ENCODE data around the gene PADI2.

The PADI2 gene

GRCh38 chr1:17080085-17080759 lies 39.0 kb downstream of the PADI2 start:
- DNase-seq = no peak

- DNase-seq = no peak
These were observed 40.0 kb downstream of the PADI2 start for GRCh38 chr1:17078991-17079868.

DNA sequence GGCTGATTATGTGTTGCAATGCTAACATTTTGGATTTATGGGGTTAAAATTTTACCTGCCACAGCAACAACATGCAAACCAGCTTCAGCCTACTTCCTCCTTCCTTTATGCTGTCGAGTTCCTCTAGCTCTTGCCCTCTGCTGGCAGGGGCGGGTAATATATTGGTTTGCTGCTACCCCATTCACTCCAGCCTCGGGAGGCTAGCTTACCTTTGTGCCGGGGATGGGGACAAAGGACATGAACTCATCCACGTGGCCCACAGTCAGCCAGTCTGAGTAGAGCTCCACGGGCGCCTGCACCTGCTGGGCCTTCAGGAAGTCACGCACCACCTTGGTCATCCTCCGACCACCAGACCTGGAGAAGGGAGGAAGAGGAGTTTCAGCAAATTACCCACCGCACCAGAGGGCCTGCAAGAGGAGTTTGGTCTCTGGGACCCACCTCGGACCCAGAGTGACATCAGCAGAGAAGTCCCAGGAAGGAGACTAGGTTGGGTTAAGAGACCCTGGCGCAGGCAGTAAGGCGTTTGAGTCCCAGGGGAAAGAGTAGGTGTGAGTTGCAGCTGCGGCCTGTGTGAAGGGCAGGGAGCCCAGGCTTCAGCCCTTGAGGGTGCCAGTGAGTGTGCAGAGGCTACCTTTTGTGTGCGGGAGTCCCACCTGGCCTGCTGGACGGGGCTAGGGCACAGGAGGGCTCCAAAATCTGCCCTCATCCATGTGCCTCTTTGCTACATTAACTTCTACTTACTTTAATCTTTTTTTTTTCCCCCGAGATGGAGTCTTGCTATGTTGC lies 43.6 kb downstream of the PADI2 start:
- DNase-seq = peak; percentile 11

GRCh38 chr1:17071794-17072193 lies 47.5 kb downstream of the PADI2 start:
- no peak for DNase-seq

DNA sequence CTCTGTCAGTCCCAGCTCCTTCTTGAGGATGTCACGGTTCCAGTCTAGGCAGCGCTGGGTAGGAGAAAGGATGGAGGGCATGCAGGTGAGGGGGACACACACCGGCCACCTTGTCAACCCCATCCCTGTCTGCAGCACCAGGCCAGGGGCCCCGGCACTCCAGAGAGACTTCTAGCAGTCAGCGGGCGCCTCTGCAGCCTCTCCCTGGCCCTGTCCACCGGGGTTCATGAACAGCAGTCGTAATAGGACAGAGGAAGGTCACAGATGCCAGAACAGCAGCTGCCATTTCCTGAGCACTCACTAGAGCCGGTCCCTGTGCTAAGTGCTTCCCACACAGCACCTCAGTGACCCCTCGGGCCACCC lies 49.1 kb downstream of the PADI2 start:
- no peak for DNase-seq

DNA sequence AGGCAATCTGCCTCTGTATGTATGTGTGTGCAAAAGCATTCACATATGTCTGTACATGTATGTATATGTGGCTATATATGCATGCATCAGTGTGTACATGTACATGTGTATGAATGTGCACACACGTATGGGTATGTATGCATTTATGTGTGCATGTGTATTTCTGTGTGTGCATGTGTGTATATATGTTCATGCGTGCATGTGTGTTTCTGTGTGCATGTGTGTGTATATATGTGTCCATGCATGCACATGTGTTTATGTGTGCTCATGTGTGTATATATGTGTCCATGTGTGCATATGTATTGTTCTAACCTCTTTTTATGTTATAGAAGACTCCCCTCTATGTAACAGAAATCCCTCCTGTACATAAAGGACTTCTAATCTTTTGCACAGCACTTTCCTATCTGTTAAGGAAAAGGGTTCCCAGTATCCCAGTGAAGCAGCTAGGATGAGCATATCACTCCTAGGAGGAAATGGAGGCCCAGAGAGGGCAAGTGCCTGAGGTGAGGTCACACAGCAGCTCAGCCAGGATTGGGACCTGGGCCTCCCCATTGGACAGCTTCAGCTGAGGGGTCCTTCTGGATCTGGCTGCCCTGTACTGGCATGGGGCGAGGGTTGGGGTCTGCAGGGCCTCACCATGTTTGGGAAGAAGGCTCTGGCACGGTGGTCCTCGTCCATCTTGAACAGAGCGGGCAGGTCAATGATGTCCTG lies 49.6 kb downstream of the PADI2 start:
- no peak for DNase-seq

- no peak for DNase-seq
These were observed 50.5 kb downstream of the PADI2 start for GRCh38 chr1:17068789-17069188.

DNA sequence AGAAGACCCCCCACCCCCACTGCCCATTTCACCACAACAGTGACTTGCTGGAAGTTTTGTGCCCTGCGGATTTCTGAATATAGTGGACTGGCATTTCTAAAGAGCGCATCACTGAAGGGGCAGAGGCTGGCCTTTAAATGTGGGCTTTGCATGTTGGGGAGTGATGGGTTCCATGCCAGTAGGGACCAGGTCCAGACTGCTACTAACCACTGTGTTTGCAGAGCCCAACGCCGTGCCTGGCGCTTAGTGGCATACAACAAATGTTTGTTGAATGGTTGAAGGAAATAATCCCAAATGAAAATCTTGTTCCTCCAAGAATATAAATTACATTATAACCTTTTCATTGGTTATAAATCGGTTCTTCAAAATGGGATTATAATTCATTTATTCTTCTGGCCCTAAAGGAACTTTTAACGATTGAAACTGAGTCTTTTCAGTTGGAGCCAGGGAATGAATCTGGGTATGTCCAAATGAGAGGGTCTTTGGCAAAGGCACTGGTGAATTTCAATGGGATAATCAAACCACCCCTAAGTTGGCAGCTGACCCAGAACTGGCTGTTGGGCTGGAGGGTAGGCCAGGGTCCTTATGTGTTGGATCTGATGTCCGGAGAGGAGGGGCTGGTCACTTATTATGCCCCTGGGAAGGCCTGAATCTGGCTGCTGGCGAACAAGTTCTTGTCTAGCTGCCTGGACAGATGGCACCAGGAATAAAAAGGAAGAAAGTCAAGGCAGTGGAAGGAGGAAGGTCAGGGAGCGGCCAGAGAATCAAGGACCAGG lies 51.6 kb downstream of the PADI2 start:
- DNase-seq = no peak

DNA sequence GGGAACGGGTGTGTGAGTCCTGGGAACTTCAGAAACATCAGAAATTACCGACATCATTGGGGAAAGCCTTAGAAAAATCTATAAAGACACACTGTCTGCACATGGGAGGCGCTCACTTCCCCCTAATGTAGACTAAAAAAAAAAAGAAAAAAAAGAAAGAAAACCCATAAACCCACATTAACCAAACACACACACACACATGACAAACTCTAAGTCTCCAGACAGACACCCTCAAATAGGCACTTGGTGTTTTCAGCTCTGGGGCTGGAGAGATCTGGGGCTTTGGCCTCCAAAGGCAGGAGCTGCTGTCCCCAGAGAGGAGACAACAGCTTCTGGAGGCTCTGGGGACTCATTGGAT lies 52.2 kb downstream of the PADI2 start:
- DNase-seq = no peak

- no peak for DNase-seq
These were observed 52.7 kb downstream of the PADI2 start for GRCh38 chr1:17066361-17067068.

- DNase-seq = no peak
These were observed 53.6 kb downstream of the PADI2 start for GRCh38 chr1:17065666-17066065.

DNA sequence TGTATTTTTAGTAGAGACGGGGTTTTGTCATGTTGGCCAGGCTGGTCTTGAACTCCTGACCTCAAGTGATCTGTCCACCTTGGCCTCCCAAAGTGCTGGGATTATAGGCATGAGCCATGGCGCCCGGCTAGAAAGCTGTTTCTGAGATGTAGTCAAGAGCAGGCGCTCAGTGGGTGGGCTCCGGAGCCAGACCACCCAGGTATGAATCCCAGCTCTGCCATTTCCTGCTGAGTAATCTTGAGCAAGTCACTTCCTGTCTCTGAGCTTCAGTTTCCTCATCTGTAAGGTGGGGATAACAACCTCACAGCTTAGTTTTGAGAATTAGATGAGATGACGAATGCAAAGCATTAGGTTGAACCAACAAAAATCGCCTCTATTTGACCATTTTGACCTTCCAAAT lies 56.5 kb downstream of the PADI2 start:
- DNase-seq = peak; percentile 56

GRCh38 chr1:17061892-17062291 lies 57.4 kb downstream of the PADI2 start:
- no peak for DNase-seq

DNA sequence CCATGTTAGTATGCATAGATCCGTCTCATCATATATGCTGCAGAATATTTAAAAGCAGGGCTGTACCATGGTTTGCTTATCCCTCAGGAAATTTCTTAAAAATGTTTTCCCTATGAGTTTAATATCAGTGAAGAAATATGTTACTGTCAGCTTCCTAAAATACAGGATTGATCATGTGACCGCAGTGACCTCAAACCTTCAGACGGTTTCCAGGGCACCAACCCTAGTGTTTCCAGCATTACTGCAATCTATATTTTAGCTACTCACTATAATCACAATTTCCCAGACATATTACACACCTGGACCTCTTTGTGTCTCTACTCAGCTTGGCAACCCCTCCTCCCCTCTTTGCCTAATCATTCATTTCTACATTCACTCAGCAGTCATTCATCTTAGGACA lies 57.8 kb downstream of the PADI2 start:
- no peak for DNase-seq

- no peak for DNase-seq
These were observed 58.9 kb downstream of the PADI2 start for GRCh38 chr1:17060306-17060749.

DNA sequence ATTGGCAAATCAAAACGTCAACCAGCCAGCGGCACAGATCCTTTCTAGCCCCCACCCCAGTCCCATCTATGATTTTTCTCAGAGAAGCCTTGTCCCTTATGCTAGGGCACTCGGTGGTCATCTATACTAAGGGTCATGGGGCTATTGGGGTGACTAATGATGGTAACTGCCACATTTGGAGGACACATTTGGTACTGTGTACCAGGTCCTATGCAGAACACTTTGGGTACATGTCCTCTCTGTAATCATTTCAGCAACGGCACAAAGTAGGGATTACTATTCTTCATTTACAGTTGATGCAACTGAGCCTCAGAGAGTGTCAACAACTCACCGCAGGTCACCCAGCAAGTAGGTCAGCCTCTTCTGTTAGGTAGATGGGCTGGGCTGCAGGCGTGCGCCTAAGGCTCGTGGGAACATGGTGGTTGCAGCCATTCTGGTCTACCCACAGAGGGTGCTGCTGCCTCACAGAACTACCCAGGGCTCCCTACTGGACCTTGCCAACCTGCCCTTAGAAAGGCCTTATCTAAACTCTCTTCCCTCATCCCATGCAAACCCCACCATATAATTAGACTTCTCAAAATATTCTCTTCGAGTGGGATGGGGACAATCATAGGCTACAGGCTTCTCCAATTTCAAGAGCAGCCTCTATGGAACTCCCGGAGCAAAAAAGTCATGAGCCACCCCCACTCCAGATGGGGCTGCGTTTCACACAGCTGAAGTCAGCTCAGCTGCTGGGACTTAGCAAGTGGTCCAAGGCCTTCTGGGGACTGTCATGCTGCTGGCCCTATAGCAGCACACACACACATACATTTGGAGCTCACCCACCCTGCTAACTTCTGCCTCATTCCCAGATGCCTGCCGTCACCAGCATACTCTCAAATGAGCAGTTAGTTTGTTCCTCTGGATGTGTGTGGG lies 59.6 kb downstream of the PADI2 start:
- peak; percentile 66 for DNase-seq

DNA sequence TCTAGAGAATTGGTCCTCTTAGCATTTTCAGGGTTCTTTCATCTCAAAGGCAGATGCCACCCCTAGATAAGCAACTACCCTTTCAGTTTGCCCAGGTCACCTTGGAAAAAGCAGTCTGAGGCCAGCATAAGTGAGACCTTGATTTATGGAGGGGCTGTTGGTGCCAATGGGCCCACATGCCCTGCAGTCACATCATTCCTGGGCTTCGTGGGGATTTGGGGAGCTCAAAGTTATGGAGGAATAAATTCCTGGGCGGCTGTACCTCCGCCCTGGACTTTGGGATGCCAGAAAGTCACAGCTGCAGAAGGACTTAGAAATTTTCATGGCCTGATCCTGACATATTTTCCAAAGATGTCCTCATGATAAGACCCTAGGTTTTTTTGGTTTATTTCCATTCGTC lies 62.7 kb downstream of the PADI2 start:
- DNase-seq = no peak

DNA sequence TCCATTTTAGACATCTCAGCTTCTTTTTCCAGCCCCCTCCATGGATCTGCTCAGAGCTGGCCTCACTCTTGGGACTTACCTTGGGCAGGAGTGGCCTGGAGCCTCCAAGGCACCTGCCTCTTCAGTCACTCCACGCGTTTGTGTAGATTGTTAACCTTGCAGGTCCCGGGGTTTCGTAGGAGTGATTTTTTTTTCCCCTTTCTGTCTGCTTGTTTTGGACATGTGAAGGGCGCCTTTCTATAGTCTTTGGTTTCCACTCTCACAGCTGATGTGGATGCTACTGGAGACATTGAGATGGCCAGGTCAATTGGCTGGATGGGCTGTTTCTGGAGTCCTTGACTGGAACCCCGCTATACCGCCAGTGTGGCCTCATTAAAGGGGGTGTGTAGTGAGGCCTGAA lies 63.5 kb downstream of the PADI2 start:
- no peak for DNase-seq

GRCh38 chr1:17053685-17054410 lies 65.4 kb downstream of the PADI2 start, which contains the start of gene SDHB:
TSS of gene SDHB (minus strand) at chr1:17054032. CDS start at chr1:17054019, 13 bp downstream.
- peak; percentile 98 for DNase-seq

All from fibroblast of skin of right biceps (primary cell).